Measurements from ENCODE around the gene CD300LD. TPM values are rescaled to one million over a fixed set of nuclear protein-coding genes. Genes with fewer than 3 reads are reported as not detected.

CD300LD gene
- polyA plus RNA-seq, 1 of the 3 experiments (the other 2 are of a cell fraction): not detected

DNA sequence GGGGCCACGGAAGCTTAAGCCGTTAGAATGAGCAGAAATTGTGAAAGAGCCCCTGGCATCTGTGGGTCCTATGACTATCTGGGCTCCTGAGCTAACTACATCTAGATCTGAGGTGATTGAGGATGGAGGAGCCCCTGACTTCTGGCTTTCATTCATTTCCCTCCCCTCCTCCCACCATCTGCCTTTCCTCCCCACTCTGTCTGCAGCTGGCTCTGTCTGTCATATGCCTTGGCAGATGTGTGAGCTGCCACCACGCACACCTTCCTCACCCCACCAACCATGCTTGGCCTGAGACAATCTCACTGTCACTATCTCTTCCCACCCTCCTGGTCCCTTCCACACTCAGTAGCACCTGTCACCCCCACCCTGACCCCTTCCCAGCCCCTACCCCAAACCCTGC, 26.4 kb upstream of the CD300LD start:
- POLR2A ChIA-PET: no interaction called here
- 38% methylated on average over 3 of the region's 3 CpGs for WGBS (ENCODE audit: low lambda C conversion rate)

DNA sequence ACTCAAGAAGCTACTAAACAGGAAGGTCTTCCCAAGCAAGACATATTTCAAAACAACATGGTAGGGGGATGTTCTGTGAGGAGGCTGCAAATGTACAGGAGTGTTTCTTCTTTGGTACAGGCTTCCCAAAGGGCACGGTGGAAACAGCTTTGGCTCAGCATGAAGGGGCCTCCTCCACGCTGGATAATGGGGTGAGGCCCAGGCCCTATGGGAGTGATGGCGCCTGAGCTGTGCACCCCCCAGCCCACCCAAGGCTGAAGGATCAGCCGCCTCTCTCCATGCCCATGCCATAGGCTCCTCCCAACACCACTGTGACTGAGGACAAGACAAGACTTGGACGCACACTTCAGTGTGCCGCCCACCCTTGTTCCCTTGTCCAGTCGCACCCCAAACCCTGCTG, 24.6 kb upstream of the CD300LD start:
- no peak for DNase-seq
- ChIA-PET POLR2A (no interaction called here), CTCF (interaction anchor here (0.7 to 2.7 kb wide), 10 partner anchors 9 to 249 kb away, joined by 3 to 10 read pairs (median 4); partner anchors contain the start of gene RAB37)
- 63% methylated on average over 7 of the region's 7 CpGs for WGBS (ENCODE audit: low lambda C conversion rate)
- no peaks in the 10 kb centered on the region; the same call in 1 of the 2 replicates for H3K9me3 ChIP-seq
- no peaks in the 10 kb centered on the region for H3K27me3 ChIP-seq (ENCODE audit: insufficient read depth)
- no peak for TF ChIP-seq NFIC (IDR thresholded peaks at IDR 0.05; ENCODE audit: borderline replicate concordance)
- no peak for TF ChIP-seq TCF12 (IDR thresholded peaks at IDR 0.05)
- no peak for TF ChIP-seq CHD2 (IDR thresholded peaks at IDR 0.05; ENCODE audit: low read length, partially characterized antibody)
- no peak for TF ChIP-seq SMC3 (IDR thresholded peaks at IDR 0.05; ENCODE audit: low read depth, low read length)
- no peak for TF ChIP-seq NRF1 (IDR thresholded peaks at IDR 0.05; ENCODE audit: low read depth, low read length)
- TF ChIP-seq ELF1 (IDR thresholded peaks at IDR 0.05): no peak
- TF ChIP-seq SIN3A (IDR thresholded peaks at IDR 0.05; ENCODE audit: borderline replicate concordance, low read depth, low read length): no peak
- TF ChIP-seq, protein P1, sequence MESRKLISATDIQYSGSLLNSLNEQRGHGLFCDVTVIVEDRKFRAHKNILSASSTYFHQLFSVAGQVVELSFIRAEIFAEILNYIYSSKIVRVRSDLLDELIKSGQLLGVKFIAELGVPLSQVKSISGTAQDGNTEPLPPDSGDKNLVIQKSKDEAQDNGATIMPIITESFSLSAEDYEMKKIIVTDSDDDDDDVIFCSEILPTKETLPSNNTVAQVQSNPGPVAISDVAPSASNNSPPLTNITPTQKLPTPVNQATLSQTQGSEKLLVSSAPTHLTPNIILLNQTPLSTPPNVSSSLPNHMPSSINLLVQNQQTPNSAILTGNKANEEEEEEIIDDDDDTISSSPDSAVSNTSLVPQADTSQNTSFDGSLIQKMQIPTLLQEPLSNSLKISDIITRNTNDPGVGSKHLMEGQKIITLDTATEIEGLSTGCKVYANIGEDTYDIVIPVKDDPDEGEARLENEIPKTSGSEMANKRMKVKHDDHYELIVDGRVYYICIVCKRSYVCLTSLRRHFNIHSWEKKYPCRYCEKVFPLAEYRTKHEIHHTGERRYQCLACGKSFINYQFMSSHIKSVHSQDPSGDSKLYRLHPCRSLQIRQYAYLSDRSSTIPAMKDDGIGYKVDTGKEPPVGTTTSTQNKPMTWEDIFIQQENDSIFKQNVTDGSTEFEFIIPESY (IDR thresholded peaks at IDR 0.05; ENCODE audit: borderline replicate concordance, low read depth): no peak
- TF ChIP-seq, protein P2, sequence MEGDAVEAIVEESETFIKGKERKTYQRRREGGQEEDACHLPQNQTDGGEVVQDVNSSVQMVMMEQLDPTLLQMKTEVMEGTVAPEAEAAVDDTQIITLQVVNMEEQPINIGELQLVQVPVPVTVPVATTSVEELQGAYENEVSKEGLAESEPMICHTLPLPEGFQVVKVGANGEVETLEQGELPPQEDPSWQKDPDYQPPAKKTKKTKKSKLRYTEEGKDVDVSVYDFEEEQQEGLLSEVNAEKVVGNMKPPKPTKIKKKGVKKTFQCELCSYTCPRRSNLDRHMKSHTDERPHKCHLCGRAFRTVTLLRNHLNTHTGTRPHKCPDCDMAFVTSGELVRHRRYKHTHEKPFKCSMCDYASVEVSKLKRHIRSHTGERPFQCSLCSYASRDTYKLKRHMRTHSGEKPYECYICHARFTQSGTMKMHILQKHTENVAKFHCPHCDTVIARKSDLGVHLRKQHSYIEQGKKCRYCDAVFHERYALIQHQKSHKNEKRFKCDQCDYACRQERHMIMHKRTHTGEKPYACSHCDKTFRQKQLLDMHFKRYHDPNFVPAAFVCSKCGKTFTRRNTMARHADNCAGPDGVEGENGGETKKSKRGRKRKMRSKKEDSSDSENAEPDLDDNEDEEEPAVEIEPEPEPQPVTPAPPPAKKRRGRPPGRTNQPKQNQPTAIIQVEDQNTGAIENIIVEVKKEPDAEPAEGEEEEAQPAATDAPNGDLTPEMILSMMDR (IDR thresholded peaks at IDR 0.05): no peak
- H3K9ac ChIP-seq: no peak overlapping the region
- H3K27ac ChIP-seq (ENCODE audit: low read depth in 2 of 2, low read length in 1 of 2): no peak overlapping the region
- no peaks in the 10 kb centered on the region for H3K9me2 ChIP-seq
- H2AFZ ChIP-seq (ENCODE audit: low read depth): no peak overlapping the region
- no peak overlapping the region for H3K4me2 ChIP-seq
- no peak overlapping the region for H3K4me3 ChIP-seq (ENCODE audit: low read depth in 2 of 2, low read length in 1 of 2)
- H4K20me1 ChIP-seq (ENCODE audit: insufficient read depth): no peaks in the 10 kb centered on the region
- no peaks in the 10 kb centered on the region for H3K4me1 ChIP-seq (ENCODE audit: control insufficient read depth in 1 of 2, insufficient read depth in 2 of 2, low read depth in 1 of 2, low read length in 1 of 2)
- no peaks in the 10 kb centered on the region for H3K79me2 ChIP-seq (ENCODE audit: insufficient read depth)
- no peaks in the 10 kb centered on the region for H3K36me3 ChIP-seq (replicated peaks in 1 of 2; ENCODE audit: control insufficient read depth in 1 of 2, insufficient read depth in 2 of 2, low read length in 1 of 2)
- no peaks in the 10 kb centered on the region for H3F3A ChIP-seq (replicated peaks; ENCODE audit: insufficient read depth)

More for the DNA sequence above, 26.4 kb upstream of the CD300LD start:
- no peaks in the 10 kb centered on the region; the same call in 1 of the 2 replicates for H3K9me3 ChIP-seq
- H2AFZ ChIP-seq (ENCODE audit: low read depth): no peak overlapping the region
- H3F3A ChIP-seq (replicated peaks; ENCODE audit: insufficient read depth): no peaks in the 10 kb centered on the region
- H3K4me1 ChIP-seq (ENCODE audit: control insufficient read depth in 1 of 2, insufficient read depth in 2 of 2, low read depth in 1 of 2, low read length in 1 of 2): no peaks in the 10 kb centered on the region
- no peaks in the 10 kb centered on the region for H3K79me2 ChIP-seq (ENCODE audit: insufficient read depth)
- TF ChIP-seq POLR2AphosphoS5 (IDR thresholded peaks at IDR 0.05; ENCODE audit: low read depth, low read length): no peak
- TF ChIP-seq, protein P3, sequence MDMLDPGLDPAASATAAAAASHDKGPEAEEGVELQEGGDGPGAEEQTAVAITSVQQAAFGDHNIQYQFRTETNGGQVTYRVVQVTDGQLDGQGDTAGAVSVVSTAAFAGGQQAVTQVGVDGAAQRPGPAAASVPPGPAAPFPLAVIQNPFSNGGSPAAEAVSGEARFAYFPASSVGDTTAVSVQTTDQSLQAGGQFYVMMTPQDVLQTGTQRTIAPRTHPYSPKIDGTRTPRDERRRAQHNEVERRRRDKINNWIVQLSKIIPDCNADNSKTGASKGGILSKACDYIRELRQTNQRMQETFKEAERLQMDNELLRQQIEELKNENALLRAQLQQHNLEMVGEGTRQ (IDR thresholded peaks at IDR 0.05; ENCODE audit: borderline replicate concordance, low read depth, low read length): no peak
- TF ChIP-seq RFX5 (IDR thresholded peaks at IDR 0.05; ENCODE audit: low read length): no peak
- TF ChIP-seq JUND (IDR thresholded peaks at IDR 0.05): no peak
- TF ChIP-seq, protein P4, sequence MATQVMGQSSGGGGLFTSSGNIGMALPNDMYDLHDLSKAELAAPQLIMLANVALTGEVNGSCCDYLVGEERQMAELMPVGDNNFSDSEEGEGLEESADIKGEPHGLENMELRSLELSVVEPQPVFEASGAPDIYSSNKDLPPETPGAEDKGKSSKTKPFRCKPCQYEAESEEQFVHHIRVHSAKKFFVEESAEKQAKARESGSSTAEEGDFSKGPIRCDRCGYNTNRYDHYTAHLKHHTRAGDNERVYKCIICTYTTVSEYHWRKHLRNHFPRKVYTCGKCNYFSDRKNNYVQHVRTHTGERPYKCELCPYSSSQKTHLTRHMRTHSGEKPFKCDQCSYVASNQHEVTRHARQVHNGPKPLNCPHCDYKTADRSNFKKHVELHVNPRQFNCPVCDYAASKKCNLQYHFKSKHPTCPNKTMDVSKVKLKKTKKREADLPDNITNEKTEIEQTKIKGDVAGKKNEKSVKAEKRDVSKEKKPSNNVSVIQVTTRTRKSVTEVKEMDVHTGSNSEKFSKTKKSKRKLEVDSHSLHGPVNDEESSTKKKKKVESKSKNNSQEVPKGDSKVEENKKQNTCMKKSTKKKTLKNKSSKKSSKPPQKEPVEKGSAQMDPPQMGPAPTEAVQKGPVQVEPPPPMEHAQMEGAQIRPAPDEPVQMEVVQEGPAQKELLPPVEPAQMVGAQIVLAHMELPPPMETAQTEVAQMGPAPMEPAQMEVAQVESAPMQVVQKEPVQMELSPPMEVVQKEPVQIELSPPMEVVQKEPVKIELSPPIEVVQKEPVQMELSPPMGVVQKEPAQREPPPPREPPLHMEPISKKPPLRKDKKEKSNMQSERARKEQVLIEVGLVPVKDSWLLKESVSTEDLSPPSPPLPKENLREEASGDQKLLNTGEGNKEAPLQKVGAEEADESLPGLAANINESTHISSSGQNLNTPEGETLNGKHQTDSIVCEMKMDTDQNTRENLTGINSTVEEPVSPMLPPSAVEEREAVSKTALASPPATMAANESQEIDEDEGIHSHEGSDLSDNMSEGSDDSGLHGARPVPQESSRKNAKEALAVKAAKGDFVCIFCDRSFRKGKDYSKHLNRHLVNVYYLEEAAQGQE (IDR thresholded peaks at IDR 0.05; ENCODE audit: low read depth, low read length): no peak
- H3K4me2 ChIP-seq: no peak overlapping the region
- no peaks in the 10 kb centered on the region for H3K36me3 ChIP-seq (replicated peaks in 1 of 2; ENCODE audit: control insufficient read depth in 1 of 2, insufficient read depth in 2 of 2, low read length in 1 of 2)
- no peak overlapping the region for H3K9ac ChIP-seq
- H3K27ac ChIP-seq (ENCODE audit: low read depth in 2 of 2, low read length in 1 of 2): no peak overlapping the region
- H3K9me2 ChIP-seq: no peaks in the 10 kb centered on the region
- CTCF ChIA-PET: interaction anchor here (1.0 to 3.0 kb wide), 4 partner anchors 13 to 239 kb away, joined by 4 to 11 read pairs (median 8); no protein-coding TSS in a partner anchor
- H3K4me3 ChIP-seq (ENCODE audit: low read depth in 2 of 2, low read length in 1 of 2): no peak overlapping the region
- no peak for DNase-seq
- H4K20me1 ChIP-seq (ENCODE audit: insufficient read depth): no peaks in the 10 kb centered on the region
- H3K27me3 ChIP-seq (ENCODE audit: insufficient read depth): no peaks in the 10 kb centered on the region
